ENCODE measurements around the gene CRAT. TPM values are rescaled to one million over a fixed set of nuclear protein-coding genes. Genes with fewer than 3 reads are reported as not detected.

The CRAT gene
- total RNA-seq, 2 experiments from 2014 or later = 7.1 to 9.4 TPM

GRCh38 chr9:129100383-129101169 is 10.0 kb downstream of the CRAT start:
- H3K27ac Mint-ChIP-seq = no peak overlapping the region
- no peak for TF ChIP-seq CTCF (IDR thresholded peaks at IDR 0.05)
- intact Hi-C loops (cut with DNase I, micrococcal nuclease) = no loop called here
- H3K4me1 Mint-ChIP-seq (ENCODE audit: low read depth) = no peaks in the 10 kb centered on the region
- no peaks in the 10 kb centered on the region for H3K36me3 Mint-ChIP-seq (ENCODE audit: low read depth)
- no peak for DNase-seq
- CTCF ChIA-PET = no interaction called here
- POLR2A ChIA-PET = no interaction called here
- no peaks in the 10 kb centered on the region for H3K27me3 ChIP-seq (ENCODE audit: control insufficient read depth in 1 of 2, insufficient read depth in 2 of 2, low read length in 2 of 2)
- H3K9me3 Mint-ChIP-seq = no peaks in the 10 kb centered on the region
- no peak overlapping the region for H3K27ac ChIP-seq (ENCODE audit: low read depth in 1 of 2, low read length in 2 of 2)
- ATAC-seq (ENCODE audit: poor library complexity) = no peak
- H3K4me1 ChIP-seq (ENCODE audit: insufficient read depth, low read length) = no peaks in the 10 kb centered on the region
- no peak overlapping the region for H3K4me3 Mint-ChIP-seq
- H3K9me3 ChIP-seq (ENCODE audit: control insufficient read depth in 1 of 2, insufficient read depth in 1 of 2, low read length in 2 of 2) = no peaks in the 10 kb centered on the region
- peaks cover 2% of the 10 kb centered on the region for H3K36me3 ChIP-seq (ENCODE audit: insufficient read depth, low read length)
- H3K4me3 ChIP-seq (ENCODE audit: low read length) = no peak overlapping the region
- H3K27me3 Mint-ChIP-seq = no peaks in the 10 kb centered on the region

GRCh38 chr9:129098328-129098727 is 12.3 kb downstream of the CRAT start:
- no peaks in the 10 kb centered on the region for H3K4me1 ChIP-seq (ENCODE audit: insufficient read depth, low read length)
- Mint-ChIP-seq H3K27me3 (no peaks in the 10 kb centered on the region), H3K9me3 (no peaks in the 10 kb centered on the region), H3K4me3 (no peak overlapping the region), H3K27ac (no peak overlapping the region), H3K36me3 (ENCODE audit: low read depth) (no peaks in the 10 kb centered on the region), H3K4me1 (ENCODE audit: low read depth) (no peaks in the 10 kb centered on the region)
- H3K27ac ChIP-seq (ENCODE audit: low read depth in 1 of 2, low read length in 2 of 2) = no peak overlapping the region
- TF ChIP-seq CTCF (IDR thresholded peaks at IDR 0.05) = no peak
- ChIA-PET POLR2A (interaction anchor here (1.1 kb wide), 1 partner anchor 11 kb away, joined by 4 read pairs; no protein-coding TSS in a partner anchor), CTCF (no interaction called here)
- peaks cover 2% of the 10 kb centered on the region for H3K36me3 ChIP-seq (ENCODE audit: insufficient read depth, low read length)
- no peaks in the 10 kb centered on the region for H3K27me3 ChIP-seq (ENCODE audit: control insufficient read depth in 1 of 2, insufficient read depth in 2 of 2, low read length in 2 of 2)
- no peak overlapping the region for H3K4me3 ChIP-seq (ENCODE audit: low read length)
- H3K9me3 ChIP-seq (ENCODE audit: control insufficient read depth in 1 of 2, insufficient read depth in 1 of 2, low read length in 2 of 2) = no peaks in the 10 kb centered on the region
- DNase-seq = no peak
- no peak for ATAC-seq (ENCODE audit: poor library complexity)
- intact Hi-C loops (cut with DNase I, micrococcal nuclease) = no loop called here

GRCh38 chr9:129097671-129098306 is 12.8 kb downstream of the CRAT start:
- no peak overlapping the region for H3K27ac ChIP-seq (ENCODE audit: low read depth in 1 of 2, low read length in 2 of 2)
- no peak for TF ChIP-seq CTCF (IDR thresholded peaks at IDR 0.05)
- no peaks in the 10 kb centered on the region for H3K27me3 ChIP-seq (ENCODE audit: control insufficient read depth in 1 of 2, insufficient read depth in 2 of 2, low read length in 2 of 2)
- Mint-ChIP-seq H3K36me3 (ENCODE audit: low read depth) (no peaks in the 10 kb centered on the region), H3K4me1 (ENCODE audit: low read depth) (no peaks in the 10 kb centered on the region), H3K27me3 (no peaks in the 10 kb centered on the region), H3K9me3 (no peaks in the 10 kb centered on the region), H3K27ac (no peak overlapping the region), H3K4me3 (no peak overlapping the region)
- DNase-seq (no peak), ATAC-seq (ENCODE audit: poor library complexity) (no peak)
- POLR2A ChIA-PET = interaction anchor here (1.1 kb wide), 1 partner anchor 12 kb away, joined by 4 read pairs; no protein-coding TSS in a partner anchor
- CTCF ChIA-PET = no interaction called here
- no peaks in the 10 kb centered on the region for H3K4me1 ChIP-seq (ENCODE audit: insufficient read depth, low read length)
- H3K9me3 ChIP-seq (ENCODE audit: control insufficient read depth in 1 of 2, insufficient read depth in 1 of 2, low read length in 2 of 2) = no peaks in the 10 kb centered on the region
- H3K36me3 ChIP-seq (ENCODE audit: insufficient read depth, low read length) = peaks cover 2% of the 10 kb centered on the region
- no peak overlapping the region for H3K4me3 ChIP-seq (ENCODE audit: low read length)
- intact Hi-C loops (cut with DNase I, micrococcal nuclease) = no loop called here
